HK-2 (cell line): ENCODE data around the gene CTSD.

Source experiments
- DNase-seq: peaks from one replicate; pipeline ENCODE4 v3.0.0-alpha.2; 2018; ENCODE audit not compliant: unreplicated experiment

The CTSD gene

GRCh38 chr11:1729692-1730011, 34.1 kb downstream of the CTSD start:
- DNase-seq: no peak

DNA sequence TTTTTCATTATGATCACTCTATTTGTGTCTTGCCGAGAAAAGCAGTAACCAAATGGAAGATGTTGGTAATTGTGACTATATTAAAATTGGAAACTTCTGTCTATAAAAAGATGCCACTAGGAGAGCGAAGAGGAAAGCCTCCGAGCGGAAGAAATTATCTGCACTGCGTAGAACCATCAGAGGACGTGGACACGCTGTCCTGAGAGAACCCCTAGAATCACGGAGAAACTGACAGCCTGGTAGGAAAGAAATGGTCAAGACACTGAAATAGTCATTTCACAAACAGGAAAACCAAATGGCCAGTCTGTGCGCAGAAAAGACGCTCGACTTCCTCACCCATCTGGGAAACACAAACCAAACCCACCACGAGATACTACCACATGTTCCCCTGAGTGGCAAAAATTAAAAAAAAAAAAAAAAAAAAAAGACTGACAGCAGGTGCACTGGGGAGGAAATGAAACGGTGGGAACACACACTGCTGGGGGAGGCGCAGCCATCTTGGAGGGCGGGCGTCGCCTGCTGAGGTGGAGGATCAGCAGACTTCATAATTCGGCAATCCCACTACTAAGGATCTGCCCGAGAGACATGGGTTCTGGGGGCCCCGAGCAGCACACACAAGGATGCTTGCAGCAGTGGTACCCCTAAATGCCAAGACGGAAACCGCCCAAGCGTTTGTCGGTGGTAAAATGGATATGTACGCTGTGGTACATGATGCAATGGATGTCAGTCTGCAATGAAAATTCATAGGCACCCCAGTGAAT, 34.6 kb downstream of the CTSD start:
- DNase-seq: no peak

GRCh38 chr11:1728301-1728700, 35.4 kb downstream of the CTSD start:
- no peak for DNase-seq

DNA sequence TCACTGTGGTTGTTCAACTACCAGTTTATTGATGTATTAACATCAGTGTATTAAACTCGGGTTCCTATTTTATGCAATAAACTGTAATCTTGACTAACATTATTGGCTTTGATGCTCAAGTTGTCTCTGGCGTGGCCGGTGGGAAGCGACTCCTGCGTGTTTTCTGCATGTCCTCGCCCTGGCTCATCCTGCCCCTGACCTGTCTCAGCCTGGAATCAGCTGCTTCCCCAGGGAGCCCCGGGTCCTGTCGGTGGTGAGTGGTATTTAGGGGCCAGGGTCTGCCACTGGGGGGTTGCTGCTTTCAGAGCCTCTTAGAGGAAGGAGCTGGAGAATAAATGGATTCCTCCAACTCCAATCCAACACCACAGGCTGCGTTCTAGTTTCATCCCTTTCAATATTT, 35.9 kb downstream of the CTSD start:
- DNase-seq: no peak

DNA sequence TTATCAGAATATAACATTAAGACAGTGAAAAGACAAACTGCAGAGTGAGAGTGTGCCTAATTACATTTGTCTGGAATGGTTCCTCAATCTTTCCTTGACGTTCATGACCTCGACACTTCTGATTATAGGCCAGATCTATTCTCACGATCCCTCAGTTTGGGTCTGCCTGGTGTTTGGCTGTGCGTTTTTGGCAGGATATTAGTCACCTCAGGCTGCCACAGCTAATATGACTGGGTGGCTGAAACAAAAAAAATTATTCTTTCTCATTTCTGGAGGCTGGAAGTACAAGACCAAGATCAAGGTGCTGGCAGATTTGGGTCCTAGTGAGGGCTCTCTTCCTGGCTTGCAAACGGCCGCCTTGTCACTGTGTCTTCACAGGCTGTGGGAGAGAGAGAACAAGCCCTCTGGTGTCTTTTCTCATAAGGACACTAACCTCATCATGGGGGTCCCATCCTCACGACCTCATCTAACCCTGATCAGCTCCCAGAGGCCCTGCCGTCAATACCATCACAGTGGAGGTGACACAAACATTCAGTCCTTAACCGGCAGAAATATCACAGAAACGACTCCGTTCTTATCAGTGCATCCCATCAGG, 36.5 kb downstream of the CTSD start:
- DNase-seq: no peak

DNA sequence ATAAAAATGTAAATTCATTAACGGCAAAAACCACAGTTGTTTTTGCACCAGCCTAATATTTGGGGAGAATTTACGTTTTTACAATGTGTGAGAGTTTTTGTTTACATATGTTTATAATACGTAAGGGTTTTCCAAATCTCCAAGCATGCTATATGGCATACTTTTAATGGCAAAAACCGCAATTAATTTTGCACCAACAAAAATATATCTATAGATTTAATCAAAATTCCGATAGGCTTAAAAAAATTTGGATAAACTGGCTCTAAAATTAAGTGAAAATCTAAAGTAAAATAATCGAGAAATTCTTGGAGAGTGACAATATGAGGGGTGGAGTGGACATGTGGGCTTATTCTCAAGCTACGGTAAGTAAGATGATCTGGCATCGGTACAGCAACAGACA, 43.9 kb downstream of the CTSD start:
- DNase-seq: no peak

GRCh38 chr11:1718326-1718725, 45.4 kb downstream of the CTSD start:
- no peak for DNase-seq

- no peak for DNase-seq
Observed at GRCh38 chr11:1717745-1718144, 46.0 kb downstream of the CTSD start.

DNA sequence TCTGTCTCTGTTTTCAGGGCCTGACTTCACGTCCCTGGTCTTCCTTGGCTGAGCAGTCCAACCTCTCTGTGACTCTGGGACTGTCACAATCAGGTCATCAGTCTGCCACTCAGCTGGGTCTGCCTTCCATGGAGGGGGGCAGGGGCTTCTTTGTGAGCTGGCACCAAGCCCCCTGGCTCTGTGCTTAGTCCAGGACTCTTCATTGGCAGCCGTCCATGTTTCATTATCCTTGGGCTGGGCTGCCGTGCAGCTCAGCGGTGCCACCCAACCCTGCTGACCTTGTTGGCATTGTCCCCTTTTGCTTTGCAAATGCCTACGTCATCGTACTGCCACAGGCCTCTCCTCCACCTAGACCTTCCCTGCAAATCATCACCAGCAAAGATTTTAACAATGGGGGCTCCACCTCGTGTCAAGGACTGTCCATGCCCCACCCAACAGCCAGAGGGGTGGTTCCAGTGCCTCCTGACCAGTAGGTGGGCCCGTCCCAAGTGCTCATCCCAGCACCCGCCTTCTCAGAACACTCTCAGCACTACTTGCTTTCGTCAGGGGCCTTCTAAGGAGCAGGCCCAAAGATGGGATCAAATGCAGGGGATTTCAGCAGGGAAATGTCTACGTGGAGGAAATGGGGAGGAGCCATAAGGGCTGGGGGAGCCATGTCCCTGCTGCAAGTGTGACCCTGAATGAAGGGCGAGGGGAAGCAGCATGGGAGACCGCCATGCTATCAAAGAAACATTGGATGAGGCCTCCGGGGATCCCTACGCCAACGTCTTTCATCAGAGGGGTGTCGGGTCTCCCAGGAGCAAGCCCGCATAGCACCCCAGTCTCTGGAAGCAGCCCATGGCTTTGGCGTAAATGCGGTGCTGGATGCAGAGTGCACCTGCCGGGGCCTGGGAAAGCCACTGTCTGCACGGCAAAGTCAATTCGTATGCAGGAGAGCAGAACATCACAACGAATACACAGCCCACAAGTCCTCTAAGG, 48.5 kb downstream of the CTSD start:
- no peak for DNase-seq

- no peak for DNase-seq
Observed at GRCh38 chr11:1708716-1709115, 55.0 kb downstream of the CTSD start.

DNA sequence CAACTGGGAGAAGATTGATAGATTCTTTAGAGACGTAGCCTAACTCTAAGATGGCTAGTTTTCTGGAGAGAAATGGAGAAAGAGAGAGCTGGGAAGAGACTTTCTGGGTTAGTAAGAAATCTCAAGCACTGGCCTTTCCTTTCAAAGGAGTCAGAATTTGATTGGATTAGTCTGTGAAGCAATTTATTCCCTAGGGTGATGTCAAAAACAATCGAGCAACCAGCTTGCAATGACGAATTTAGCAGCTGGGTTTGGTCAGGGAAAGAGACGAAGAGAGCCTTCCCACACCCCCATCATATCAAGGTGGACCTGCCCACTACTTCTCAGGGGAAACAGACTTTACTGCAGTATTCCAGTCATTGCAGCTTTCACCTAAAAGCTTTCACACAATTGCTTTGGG, 56.0 kb downstream of the CTSD start:
- DNase-seq: no peak

DNA sequence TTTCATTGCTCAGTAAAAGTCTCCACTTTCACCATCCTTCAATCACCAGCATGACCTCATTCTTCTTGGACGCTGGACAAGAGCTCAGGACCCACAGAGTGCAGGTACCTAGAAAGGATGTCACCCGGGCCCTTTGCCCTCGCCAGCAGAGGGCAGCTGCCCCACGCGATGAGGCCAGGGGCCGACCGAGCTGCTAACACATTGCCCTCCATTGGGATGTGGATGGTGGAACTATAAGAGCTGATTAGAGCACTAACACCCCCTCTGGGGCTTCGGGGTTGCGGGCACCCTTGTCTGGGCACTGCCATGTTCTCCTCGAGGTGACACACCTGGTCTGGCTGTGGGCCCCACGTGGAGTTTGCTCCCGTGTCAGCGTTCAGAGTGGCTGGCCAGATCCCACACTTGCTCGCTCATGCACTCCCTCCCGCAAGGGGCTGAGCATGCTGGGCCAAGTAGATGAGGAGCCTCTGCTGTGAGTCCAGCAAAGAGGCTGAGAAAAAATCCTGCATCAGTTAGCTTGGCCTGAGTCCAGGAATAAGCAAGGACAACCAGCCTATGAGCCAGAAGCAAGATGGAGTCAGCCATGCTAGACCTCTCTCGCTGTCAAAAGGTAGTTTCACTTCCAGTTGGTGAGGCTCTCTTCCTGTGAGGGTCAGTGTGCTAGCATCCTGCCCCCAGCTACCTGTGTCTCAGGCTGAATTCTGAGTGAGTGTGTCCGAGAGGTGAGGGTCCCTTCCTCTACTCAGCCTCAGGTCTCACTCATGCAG, 56.9 kb downstream of the CTSD start:
- peak; percentile 25 for DNase-seq

DNA sequence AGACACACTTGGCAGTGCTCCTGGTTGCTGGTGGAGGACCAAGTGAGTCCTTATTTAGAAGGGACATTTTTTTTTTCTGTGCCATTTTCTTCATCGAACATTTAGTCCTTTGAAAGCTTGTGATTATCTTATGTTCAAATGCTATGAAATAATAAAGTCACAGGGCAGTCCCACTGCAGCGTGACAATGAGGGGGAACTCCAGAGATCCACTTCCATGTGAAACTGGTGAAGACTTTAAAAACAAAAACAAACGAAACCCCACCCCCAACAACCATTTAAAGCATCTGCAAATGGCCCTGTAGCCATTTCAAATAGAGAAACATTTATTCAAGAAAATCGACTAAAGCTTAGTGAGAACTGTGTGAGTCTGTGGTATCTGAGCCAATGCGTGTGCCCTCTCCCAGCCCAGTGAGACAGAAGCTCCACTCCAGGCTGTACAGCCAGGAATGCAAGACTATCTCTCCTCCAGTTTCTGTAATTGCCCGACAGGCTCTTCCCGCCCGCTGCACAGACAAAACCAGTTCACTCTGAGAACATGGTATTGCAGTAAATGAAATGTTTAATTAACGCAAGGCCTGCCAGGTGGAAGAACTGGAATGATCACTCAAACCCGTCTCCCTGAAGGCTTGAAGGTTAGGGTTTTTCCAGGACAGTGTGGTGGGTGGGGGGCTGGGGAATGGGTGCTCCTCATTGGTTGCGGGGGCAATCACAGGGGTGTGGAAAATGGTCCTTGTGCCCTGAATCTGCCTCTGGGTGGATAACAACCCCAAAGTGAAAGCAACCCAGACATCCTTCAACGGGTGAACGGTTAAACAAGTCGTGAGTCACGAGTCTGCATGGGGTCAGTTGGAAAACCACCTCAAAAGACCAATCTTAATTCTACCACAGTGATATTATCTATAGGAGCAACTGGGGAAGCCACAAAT, 58.3 kb downstream of the CTSD start:
- DNase-seq: peak; percentile 52

GRCh38 chr11:1703146-1703545, 60.6 kb downstream of the CTSD start:
- no peak for DNase-seq
